Activated naive CD8-positive, alpha-beta T cell treated with anti-CD3 and anti-CD28 coated beads, Interleukin-2, amount 50 U/mL, for 16 hours (primary cell): Measurements from ENCODE around the gene HSD11B1L.
"Not testable (repeated sequence)": the region's sequence is repeated elsewhere in the genome, so short reads cannot be mapped to it uniquely, and the experiment has no call there.

Experiments
- DNase-seq: peaks from one replicate; pipeline ENCODE4 v3.0.0-alpha.2; 2020; ENCODE audit warnings: low read depth, low spot score

The HSD11B1L gene

GRCh38 chr19:5700455-5701092 lies 19.7 kb downstream of the HSD11B1L start:
- DNase-seq: no peak

GRCh38 chr19:5702053-5702410 lies 21.2 kb downstream of the HSD11B1L start:
- not testable (repeated sequence) for DNase-seq

GRCh38 chr19:5703819-5704818 lies 23.3 kb downstream of the HSD11B1L start:
- DNase-seq: no peak

- no peak for DNase-seq
Observed at GRCh38 chr19:5705552-5705951, 24.7 kb downstream of the HSD11B1L start.

- no peak for DNase-seq
Observed at GRCh38 chr19:5706876-5707573, 26.2 kb downstream of the HSD11B1L start.

DNA sequence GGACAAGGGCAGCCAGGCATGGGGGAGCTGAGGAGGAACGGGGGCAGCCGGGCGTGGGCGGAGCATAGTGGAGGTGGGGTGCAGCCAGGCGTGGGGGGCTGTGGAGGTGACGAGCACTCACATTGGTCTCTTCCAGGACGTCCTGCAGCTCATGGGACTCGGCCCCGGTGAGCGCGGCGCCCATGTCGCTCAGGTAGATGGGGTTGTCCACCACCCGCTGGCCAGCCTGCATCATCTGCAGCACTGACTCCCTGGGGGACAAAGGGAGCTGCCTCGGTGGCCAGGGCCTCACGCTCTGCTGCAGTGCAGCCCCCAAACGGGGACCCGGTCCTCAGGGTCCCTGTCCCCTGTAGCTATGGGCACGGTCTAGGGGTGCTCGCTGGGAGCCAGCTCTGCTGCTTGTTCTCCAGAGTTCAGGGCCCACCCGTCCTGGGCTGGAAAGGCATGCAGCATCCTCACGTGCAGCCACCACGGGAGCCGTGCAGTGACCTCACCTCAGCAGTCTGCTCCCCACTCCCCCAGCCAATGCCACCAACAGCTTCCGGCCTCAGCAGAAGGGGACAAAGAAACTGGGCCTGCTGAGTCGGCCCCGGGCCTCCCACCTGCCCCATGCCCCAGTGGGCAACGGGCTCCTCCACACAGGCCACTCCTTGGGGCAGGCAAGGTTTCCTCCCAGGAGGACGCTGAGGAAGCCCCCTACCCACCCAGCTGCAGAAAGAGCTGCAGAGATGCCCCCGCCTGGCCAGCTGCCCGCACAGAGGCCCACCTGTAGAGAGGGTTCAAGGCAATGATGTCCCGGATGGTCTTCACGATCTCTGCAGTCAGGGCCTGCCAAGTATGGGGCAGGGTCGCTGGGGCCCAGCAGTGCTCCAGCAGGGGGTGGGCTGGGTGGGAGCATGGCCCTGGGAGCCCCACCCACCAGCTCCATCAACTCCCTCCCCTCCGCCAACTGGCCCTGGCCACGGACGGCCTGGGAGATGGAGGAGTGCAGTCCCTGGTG lies 27.0 kb downstream of the HSD11B1L start:
- no peak for DNase-seq

- no peak for DNase-seq
Observed at GRCh38 chr19:5711025-5711424, 30.2 kb downstream of the HSD11B1L start.

DNA sequence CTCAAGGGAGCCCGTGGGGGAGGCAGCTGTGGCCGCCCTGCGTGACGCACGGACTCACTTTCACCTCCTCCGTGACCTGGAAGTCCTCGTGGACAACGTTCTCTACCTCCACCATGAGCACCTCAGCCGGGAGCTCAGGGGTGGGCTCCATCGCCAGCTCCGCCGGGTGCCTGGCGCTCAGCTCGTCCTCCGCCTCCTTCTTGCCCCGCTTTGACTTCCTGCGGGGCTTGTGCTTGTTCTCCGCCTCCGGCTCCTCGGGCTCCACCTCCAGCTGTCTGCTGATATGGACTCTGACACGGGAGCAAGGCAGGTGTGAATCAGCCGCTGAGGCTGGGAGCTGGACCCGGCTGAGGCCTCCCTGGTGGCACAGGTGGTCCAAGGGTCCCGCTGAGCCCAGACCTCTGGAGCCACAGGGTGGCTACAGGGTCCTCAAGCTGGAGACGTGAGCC lies 30.9 kb downstream of the HSD11B1L start:
- DNase-seq: no peak

GRCh38 chr19:5713228-5713627 lies 32.4 kb downstream of the HSD11B1L start:
- DNase-seq: no peak

DNA sequence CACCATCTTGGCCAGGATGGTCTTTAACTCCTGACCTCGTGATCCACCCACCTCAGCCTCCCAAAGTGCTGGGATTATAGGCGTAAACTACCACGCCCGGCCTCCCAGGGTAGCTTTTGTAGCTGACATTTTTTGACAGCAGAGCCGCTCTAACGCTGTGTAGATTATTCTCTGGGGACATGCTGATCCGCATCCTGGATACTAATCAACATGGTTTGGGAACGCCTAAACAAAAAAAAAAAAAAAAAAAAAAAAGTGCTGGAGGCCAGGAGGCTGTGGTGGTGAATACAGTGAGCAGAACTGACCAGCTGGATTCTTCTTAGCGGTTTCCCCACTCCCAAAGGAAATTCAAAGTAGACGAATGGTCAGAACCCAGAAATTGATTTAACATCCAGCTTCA lies 34.0 kb downstream of the HSD11B1L start:
- no peak for DNase-seq

- no peak for DNase-seq
Observed at GRCh38 chr19:5717215-5717935, 36.5 kb downstream of the HSD11B1L start.

GRCh38 chr19:5718037-5718578 lies 37.3 kb downstream of the HSD11B1L start:
- no peak for DNase-seq

- peak; percentile 55 for DNase-seq
Observed at GRCh38 chr19:5718579-5719273, 37.9 kb downstream of the HSD11B1L start.

GRCh38 chr19:5719274-5719960 lies 38.6 kb downstream of the HSD11B1L start:
- no peak for DNase-seq

- DNase-seq: peak; percentile 96
Observed at GRCh38 chr19:5719961-5720790, 39.3 kb downstream of the HSD11B1L start, which contains the start of the genes CATSPERD and LONP1. TSS of gene CATSPERD (plus strand) at chr19:5720637. CDS start at chr19:5720738, 101 bp downstream. TSS of gene LONP1 (minus strand) at chr19:5720146. CDS start at chr19:5720132, 14 bp downstream.

DNA sequence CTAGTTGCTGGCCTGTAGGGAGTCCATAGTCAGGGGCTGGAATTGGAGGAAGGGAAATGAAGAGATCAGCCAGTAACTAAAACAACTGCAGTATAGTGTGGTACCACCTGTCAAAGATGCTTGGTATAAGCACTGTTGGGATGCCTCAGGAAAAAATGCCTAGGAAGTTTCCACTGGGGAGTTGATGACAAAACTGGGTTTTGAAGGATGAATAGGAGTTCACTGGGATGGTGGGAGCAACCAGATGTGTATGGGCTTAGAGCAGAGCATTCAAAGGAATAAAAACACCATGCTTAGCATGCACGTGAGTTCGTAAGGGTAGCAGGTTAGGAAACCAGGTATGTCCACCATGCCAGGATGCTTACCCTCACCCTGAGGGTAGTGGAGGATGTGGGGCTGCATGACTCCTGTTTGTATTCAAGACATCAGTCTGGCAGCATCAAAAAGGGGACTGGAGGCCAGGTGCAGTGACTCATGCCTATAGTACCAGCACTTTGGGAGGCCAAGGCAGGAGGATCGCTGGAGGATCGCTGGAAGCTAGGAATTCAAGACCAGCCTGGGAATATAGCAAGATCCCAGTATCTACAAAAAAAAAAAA lies 46.7 kb downstream of the HSD11B1L start:
- DNase-seq: no peak

- not testable (repeated sequence) for DNase-seq
Observed at GRCh38 chr19:5733172-5733571, 52.3 kb downstream of the HSD11B1L start.
